ENCODE measurements around the gene ERFL.

ERFL gene

DNA sequence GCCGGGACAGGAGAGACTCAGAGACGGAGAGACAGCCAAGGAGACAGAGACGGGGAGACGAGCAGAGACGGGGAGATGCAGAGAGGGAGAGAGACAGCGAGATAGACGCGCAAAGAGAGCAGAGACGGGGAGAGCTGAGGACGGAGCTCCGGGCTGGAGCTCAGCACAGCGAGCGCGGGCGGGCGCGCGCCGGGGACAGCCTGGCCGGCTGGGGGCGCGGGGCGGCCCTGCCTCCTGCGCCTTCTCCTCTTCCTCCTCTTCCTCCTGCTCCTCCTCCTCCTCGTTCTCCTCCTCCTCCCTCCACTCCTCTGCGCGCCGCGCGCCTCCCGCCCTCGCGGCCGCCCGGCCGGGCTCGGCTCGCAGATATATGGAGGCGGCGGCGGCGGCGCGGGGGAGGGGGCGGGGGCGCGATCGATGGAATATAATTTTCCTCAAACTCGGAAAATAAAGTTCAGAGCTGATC, at the start of gene ERFL (continued):
- TF ChIP-seq ZNF398 (tag by site-specific recombination; IDR thresholded peaks at IDR 0.05) (peak; percentile 7; the same call in 1 of the 2 replicates), KLF10 (tag by site-specific recombination; IDR thresholded peaks at IDR 0.05) (no peak), ZNF792 (tag by site-specific recombination; IDR thresholded peaks at IDR 0.05) (no peak), ZBTB21 (tag by site-specific recombination; IDR thresholded peaks at IDR 0.05) (no peak), ZBTB7A (tag by site-specific recombination; IDR thresholded peaks at IDR 0.05; ENCODE audit: low read depth) (no peak), ZNF449 (tag by site-specific recombination; IDR thresholded peaks at IDR 0.05) (0 out of 2 replicates have a peak, but pooled peaks have one; percentile 63), ZNF670 (tag by site-specific recombination; IDR thresholded peaks at IDR 0.05; ENCODE audit: low read depth) (no peak), ZBTB26 (tag by site-specific recombination; optimal IDR thresholded peaks at IDR 0.05) (peak; percentile 33), IKZF3 (tag by site-specific recombination; IDR thresholded peaks at IDR 0.05) (peak; percentile 61), ZNF2 (tag by site-specific recombination; IDR thresholded peaks at IDR 0.05) (no peak)
- TF ChIP-seq, protein P1, sequence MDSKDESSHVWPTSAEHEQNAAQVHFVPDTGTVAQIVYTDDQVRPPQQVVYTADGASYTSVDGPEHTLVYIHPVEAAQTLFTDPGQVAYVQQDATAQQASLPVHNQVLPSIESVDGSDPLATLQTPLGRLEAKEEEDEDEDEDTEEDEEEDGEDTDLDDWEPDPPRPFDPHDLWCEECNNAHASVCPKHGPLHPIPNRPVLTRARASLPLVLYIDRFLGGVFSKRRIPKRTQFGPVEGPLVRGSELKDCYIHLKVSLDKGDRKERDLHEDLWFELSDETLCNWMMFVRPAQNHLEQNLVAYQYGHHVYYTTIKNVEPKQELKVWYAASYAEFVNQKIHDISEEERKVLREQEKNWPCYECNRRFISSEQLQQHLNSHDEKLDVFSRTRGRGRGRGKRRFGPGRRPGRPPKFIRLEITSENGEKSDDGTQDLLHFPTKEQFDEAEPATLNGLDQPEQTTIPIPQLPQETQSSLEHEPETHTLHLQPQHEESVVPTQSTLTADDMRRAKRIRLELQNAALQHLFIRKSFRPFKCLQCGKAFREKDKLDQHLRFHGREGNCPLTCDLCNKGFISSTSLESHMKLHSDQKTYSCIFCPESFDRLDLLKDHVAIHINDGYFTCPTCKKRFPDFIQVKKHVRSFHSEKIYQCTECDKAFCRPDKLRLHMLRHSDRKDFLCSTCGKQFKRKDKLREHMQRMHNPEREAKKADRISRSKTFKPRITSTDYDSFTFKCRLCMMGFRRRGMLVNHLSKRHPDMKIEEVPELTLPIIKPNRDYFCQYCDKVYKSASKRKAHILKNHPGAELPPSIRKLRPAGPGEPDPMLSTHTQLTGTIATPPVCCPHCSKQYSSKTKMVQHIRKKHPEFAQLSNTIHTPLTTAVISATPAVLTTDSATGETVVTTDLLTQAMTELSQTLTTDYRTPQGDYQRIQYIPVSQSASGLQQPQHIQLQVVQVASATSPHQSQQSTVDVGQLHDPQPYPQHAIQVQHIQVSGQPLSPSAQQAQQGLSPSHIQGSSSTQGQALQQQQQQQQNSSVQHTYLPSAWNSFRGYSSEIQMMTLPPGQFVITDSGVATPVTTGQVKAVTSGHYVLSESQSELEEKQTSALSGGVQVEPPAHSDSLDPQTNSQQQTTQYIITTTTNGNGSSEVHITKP (tag by site-specific recombination; IDR thresholded peaks at IDR 0.05): no peak

DNA sequence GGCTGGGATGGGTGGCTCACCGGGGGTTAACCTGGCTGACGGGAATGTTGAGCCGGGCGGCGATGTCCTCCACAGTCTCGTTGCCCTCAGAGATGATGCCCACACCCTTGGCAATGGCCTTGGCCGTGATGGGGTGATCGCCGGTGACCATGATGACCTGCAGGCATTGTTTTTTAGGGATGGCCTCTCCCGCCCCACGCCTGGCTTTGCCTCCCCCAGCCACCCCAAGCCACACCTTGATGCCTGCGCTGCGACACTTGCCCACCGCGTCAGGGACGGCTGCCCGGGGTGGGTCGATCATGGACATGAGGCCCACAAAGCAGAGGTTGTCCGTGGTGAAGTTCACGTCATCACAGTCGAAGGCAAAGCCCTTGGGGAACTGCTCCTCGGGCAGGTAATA, 49.7 kb upstream of the ERFL start:
- POLR2A ChIA-PET: no interaction called here
- no peaks in the 10 kb centered on the region; a peak in 1 of 3 replicates for H3K36me3 ChIP-seq (ENCODE audit: control insufficient read depth in 2 of 2, insufficient read depth in 1 of 2, low read length in 2 of 2)
- no peaks in the 10 kb centered on the region for H3K9me3 ChIP-seq (ENCODE audit: control insufficient read depth, insufficient read depth, low read depth, low read length)
- H3K4me1 ChIP-seq (ENCODE audit: control insufficient read depth, insufficient read depth, low read length): no peaks in the 10 kb centered on the region
- CTCF ChIA-PET: interaction anchor here (2.4 kb wide), 1 partner anchor 57 kb away, joined by 13 read pairs; no protein-coding TSS in a partner anchor
- H3K4me3 ChIP-seq (ENCODE audit: low read depth, low read length): no peak overlapping the region
- no peak overlapping the region for H3K27ac ChIP-seq (ENCODE audit: extremely low read depth, low read depth, low read length)
- TF ChIP-seq ZNF707 (tag by site-specific recombination; IDR thresholded peaks at IDR 0.05) (no peak), SCRT2 (tag by site-specific recombination; IDR thresholded peaks at IDR 0.05) (no peak), ZNF157 (tag by site-specific recombination; IDR thresholded peaks at IDR 0.05) (no peak), ZNF518A (tag by site-specific recombination; conservative IDR thresholded peaks at IDR 0.05; ENCODE audit: low read depth) (no peak), ZNF600 (tag by site-specific recombination; IDR thresholded peaks at IDR 0.05) (no peak), ZNF398 (tag by site-specific recombination; IDR thresholded peaks at IDR 0.05) (no peak), ZNF148 (tag by site-specific recombination; IDR thresholded peaks at IDR 0.05; ENCODE audit: borderline replicate concordance) (no peak), ZNF16 (tag by site-specific recombination; IDR thresholded peaks at IDR 0.05; ENCODE audit: low read depth) (no peak)
